ENCODE data around the gene MAP3K4.

Gene MAP3K4

DNA sequence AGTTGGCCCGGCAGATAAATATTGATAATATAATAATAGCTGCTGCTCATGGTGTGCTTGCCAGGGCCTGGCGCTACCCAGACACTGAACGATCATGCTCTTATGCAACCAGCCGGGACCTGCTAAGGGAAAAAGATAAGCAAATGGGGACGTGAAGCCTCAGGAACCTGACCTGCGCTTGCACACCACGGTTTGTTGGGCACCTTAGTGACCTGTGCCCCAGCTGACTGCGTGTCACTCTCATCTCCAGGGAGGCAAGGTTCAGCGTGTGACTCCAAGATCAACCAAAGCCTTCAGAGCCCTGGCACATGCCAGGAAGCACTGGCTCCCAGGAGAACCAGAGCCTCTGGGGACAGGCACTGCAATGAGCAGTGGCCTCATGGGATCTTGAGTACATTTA is 171.2 kb downstream of the MAP3K4 start:
- no peaks in the 10 kb centered on the region for H3K79me2 ChIP-seq (ENCODE audit: insufficient read depth, low read length)
- no peak overlapping the region for H2AFZ ChIP-seq (ENCODE audit: low read depth, low read length)
- no peaks in the 10 kb centered on the region for H3K36me3 ChIP-seq (ENCODE audit: insufficient read depth, low read length)
- H3K9ac ChIP-seq (ENCODE audit: low read depth, low read length), result no peak overlapping the region
- H4K20me1 ChIP-seq (ENCODE audit: insufficient read depth, low read length), result no peaks in the 10 kb centered on the region
- ATAC-seq (ENCODE audit: insufficient read depth, low read depth), result no peak
- no peak overlapping the region for H3K4me3 ChIP-seq (ENCODE audit: low read depth in 1 of 2, low read length in 2 of 2)
- DNase-seq, result no peak
- no peak overlapping the region for H3K4me2 ChIP-seq (ENCODE audit: insufficient read depth, low read length)
- no peak overlapping the region for H3K27ac ChIP-seq (ENCODE audit: low read length)
- no peaks in the 10 kb centered on the region for H3K9me3 ChIP-seq (ENCODE audit: insufficient read depth, low read length, severe bottlenecking)
- TF ChIP-seq, protein P1, sequence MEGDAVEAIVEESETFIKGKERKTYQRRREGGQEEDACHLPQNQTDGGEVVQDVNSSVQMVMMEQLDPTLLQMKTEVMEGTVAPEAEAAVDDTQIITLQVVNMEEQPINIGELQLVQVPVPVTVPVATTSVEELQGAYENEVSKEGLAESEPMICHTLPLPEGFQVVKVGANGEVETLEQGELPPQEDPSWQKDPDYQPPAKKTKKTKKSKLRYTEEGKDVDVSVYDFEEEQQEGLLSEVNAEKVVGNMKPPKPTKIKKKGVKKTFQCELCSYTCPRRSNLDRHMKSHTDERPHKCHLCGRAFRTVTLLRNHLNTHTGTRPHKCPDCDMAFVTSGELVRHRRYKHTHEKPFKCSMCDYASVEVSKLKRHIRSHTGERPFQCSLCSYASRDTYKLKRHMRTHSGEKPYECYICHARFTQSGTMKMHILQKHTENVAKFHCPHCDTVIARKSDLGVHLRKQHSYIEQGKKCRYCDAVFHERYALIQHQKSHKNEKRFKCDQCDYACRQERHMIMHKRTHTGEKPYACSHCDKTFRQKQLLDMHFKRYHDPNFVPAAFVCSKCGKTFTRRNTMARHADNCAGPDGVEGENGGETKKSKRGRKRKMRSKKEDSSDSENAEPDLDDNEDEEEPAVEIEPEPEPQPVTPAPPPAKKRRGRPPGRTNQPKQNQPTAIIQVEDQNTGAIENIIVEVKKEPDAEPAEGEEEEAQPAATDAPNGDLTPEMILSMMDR (IDR thresholded peaks at IDR 0.05; ENCODE audit: borderline replicate concordance, extremely low read depth, low read length, poor library complexity, severe bottlenecking), result no peak
- no peak for TF ChIP-seq EZH2 (IDR thresholded peaks at IDR 0.05; ENCODE audit: borderline replicate concordance, low read depth, low read length, severe bottlenecking)
- no peaks in the 10 kb centered on the region for H3K27me3 ChIP-seq (ENCODE audit: insufficient read depth, low read length, poor library complexity)
- H3K4me1 ChIP-seq (ENCODE audit: insufficient read depth, low read length), result no peaks in the 10 kb centered on the region

GRCh38 chr6:161163466-161164181 is 172.1 kb downstream of the MAP3K4 start:
- Histone ChIP-seq H4K20me1 (ENCODE audit: insufficient read depth, low read length) (no peaks in the 10 kb centered on the region), H3K9me3 (ENCODE audit: insufficient read depth, low read length, severe bottlenecking) (no peaks in the 10 kb centered on the region), H3K9ac (ENCODE audit: low read depth, low read length) (no peak overlapping the region), H3K79me2 (ENCODE audit: insufficient read depth, low read length) (no peaks in the 10 kb centered on the region), H3K4me1 (ENCODE audit: insufficient read depth, low read length) (no peaks in the 10 kb centered on the region), H3K4me3 (ENCODE audit: low read depth in 1 of 2, low read length in 2 of 2) (no peak overlapping the region), H3K27ac (ENCODE audit: low read length) (no peak overlapping the region), H3K27me3 (ENCODE audit: insufficient read depth, low read length, poor library complexity) (no peaks in the 10 kb centered on the region), H3K36me3 (ENCODE audit: insufficient read depth, low read length) (no peaks in the 10 kb centered on the region), H3K4me2 (ENCODE audit: insufficient read depth, low read length) (no peak overlapping the region), H2AFZ (ENCODE audit: low read depth, low read length) (no peak overlapping the region)
- ATAC-seq (ENCODE audit: insufficient read depth, low read depth), result no peak
- no peak for DNase-seq
- TF ChIP-seq EZH2 (IDR thresholded peaks at IDR 0.05; ENCODE audit: borderline replicate concordance, low read depth, low read length, severe bottlenecking), result no peak
- TF ChIP-seq, protein P1 (IDR thresholded peaks at IDR 0.05; ENCODE audit: borderline replicate concordance, extremely low read depth, low read length, poor library complexity, severe bottlenecking), result no peak

DNA sequence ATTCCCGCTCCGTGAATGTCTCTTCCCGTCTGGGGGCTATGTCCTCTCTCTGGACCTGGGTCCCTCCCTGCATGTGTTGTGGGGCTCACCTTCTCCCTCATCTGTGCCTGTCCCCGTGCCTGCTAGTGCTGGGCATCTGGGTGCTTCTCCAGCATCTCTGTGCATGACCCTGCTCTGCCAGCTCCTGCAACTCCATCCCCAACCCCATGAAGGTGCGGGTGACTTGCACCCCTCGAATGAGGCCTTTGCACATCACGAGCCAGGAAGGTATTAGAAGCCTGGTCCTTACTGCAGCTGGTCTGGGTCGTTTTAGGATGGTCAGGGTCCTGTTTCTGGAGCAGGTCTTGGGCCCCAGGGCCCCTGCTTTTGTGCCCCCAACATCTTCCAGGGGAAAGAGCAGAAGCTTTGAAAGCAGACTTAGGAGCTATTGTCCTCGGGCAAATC is 172.6 kb downstream of the MAP3K4 start:
- Histone ChIP-seq H4K20me1 (ENCODE audit: insufficient read depth, low read length) (no peaks in the 10 kb centered on the region), H3K9ac (ENCODE audit: low read depth, low read length) (no peak overlapping the region), H3K4me2 (ENCODE audit: insufficient read depth, low read length) (no peak overlapping the region), H3K4me3 (ENCODE audit: low read depth in 1 of 2, low read length in 2 of 2) (no peak overlapping the region), H3K79me2 (ENCODE audit: insufficient read depth, low read length) (no peaks in the 10 kb centered on the region), H3K27me3 (ENCODE audit: insufficient read depth, low read length, poor library complexity) (no peaks in the 10 kb centered on the region), H3K9me3 (ENCODE audit: insufficient read depth, low read length, severe bottlenecking) (no peaks in the 10 kb centered on the region), H3K27ac (ENCODE audit: low read length) (no peak overlapping the region), H3K4me1 (ENCODE audit: insufficient read depth, low read length) (no peaks in the 10 kb centered on the region), H2AFZ (ENCODE audit: low read depth, low read length) (no peak overlapping the region), H3K36me3 (ENCODE audit: insufficient read depth, low read length) (no peaks in the 10 kb centered on the region)
- ATAC-seq (ENCODE audit: insufficient read depth, low read depth) (no peak), DNase-seq (no peak)
- TF ChIP-seq, protein P1 (IDR thresholded peaks at IDR 0.05; ENCODE audit: borderline replicate concordance, extremely low read depth, low read length, poor library complexity, severe bottlenecking), result no peak
- TF ChIP-seq EZH2 (IDR thresholded peaks at IDR 0.05; ENCODE audit: borderline replicate concordance, low read depth, low read length, severe bottlenecking), result no peak

Data from DND-41 (cell line).